Measurements from ENCODE around the gene RPS6KB1.
"Not testable (repeated sequence)": the region's sequence is repeated elsewhere in the genome, so short reads cannot be mapped to it uniquely, and the experiment has no call there.

The RPS6KB1 gene

GRCh38 chr17:59930768-59931167 is 37.8 kb downstream of the RPS6KB1 start:
- not testable (repeated sequence) for H3K9ac ChIP-seq (ENCODE audit: low read length); H4K20me1 ChIP-seq (ENCODE audit: insufficient read depth, low read length); H3K27ac ChIP-seq (ENCODE audit: low read depth, low read length, poor library complexity, severe bottlenecking); H3K9me2 ChIP-seq (ENCODE audit: low read depth, low read length); H2AFZ ChIP-seq (ENCODE audit: low read length); H3K27me3 ChIP-seq (ENCODE audit: insufficient read depth, low read length); H3K4me3 ChIP-seq (ENCODE audit: low read depth, low read length, poor library complexity, severe bottlenecking); H3K4me2 ChIP-seq (ENCODE audit: low read length); H3K4me1 ChIP-seq (ENCODE audit: insufficient read depth, low read length, severe bottlenecking); H3F3A ChIP-seq (ENCODE audit: insufficient read depth, low read length); H3K9me3 ChIP-seq (ENCODE audit: low read length); H3K79me2 ChIP-seq (ENCODE audit: insufficient read depth, low read length)
- peaks cover 87% of the 10 kb centered on the region for H3K36me3 ChIP-seq (ENCODE audit: insufficient read depth, low read length)

- peaks cover 88% of the 10 kb centered on the region for H3K36me3 ChIP-seq (ENCODE audit: insufficient read depth, low read length)
These were observed 40.4 kb downstream of the RPS6KB1 start for GRCh38 chr17:59933317-59933716.

GRCh38 chr17:59940697-59941096 is 47.8 kb downstream of the RPS6KB1 start:
- not testable (repeated sequence) for H3K79me2 ChIP-seq (ENCODE audit: insufficient read depth, low read length); H3K27ac ChIP-seq (ENCODE audit: low read depth, low read length, poor library complexity, severe bottlenecking); H3K9me2 ChIP-seq (ENCODE audit: low read depth, low read length); H3K4me3 ChIP-seq (ENCODE audit: low read depth, low read length, poor library complexity, severe bottlenecking); H3K4me1 ChIP-seq (ENCODE audit: insufficient read depth, low read length, severe bottlenecking); H2AFZ ChIP-seq (ENCODE audit: low read length); H3K9me3 ChIP-seq (ENCODE audit: low read length); H3F3A ChIP-seq (ENCODE audit: insufficient read depth, low read length); H3K4me2 ChIP-seq (ENCODE audit: low read length); H3K9ac ChIP-seq (ENCODE audit: low read length); H4K20me1 ChIP-seq (ENCODE audit: insufficient read depth, low read length); H3K27me3 ChIP-seq (ENCODE audit: insufficient read depth, low read length)
- peaks cover 77% of the 10 kb centered on the region for H3K36me3 ChIP-seq (ENCODE audit: insufficient read depth, low read length)

More at GRCh38 chr17:59933317-59933716, 40.4 kb downstream of the RPS6KB1 start:
- H2AFZ ChIP-seq (ENCODE audit: low read length); H3K4me1 ChIP-seq (ENCODE audit: insufficient read depth, low read length, severe bottlenecking); H3K9me3 ChIP-seq (ENCODE audit: low read length); H3K9me2 ChIP-seq (ENCODE audit: low read depth, low read length); H3K79me2 ChIP-seq (ENCODE audit: insufficient read depth, low read length); H3K27ac ChIP-seq (ENCODE audit: low read depth, low read length, poor library complexity, severe bottlenecking); H3K9ac ChIP-seq (ENCODE audit: low read length); H3K27me3 ChIP-seq (ENCODE audit: insufficient read depth, low read length); H3K4me3 ChIP-seq (ENCODE audit: low read depth, low read length, poor library complexity, severe bottlenecking); H4K20me1 ChIP-seq (ENCODE audit: insufficient read depth, low read length); H3F3A ChIP-seq (ENCODE audit: insufficient read depth, low read length); H3K4me2 ChIP-seq (ENCODE audit: low read length): not testable (repeated sequence)

GRCh38 chr17:59941131-59941530 is 48.2 kb downstream of the RPS6KB1 start:
- H3K4me2 ChIP-seq (ENCODE audit: low read length) = no peak overlapping the region
- no peaks in the 10 kb centered on the region for H3K79me2 ChIP-seq (ENCODE audit: insufficient read depth, low read length)
- H3K9me2 ChIP-seq (ENCODE audit: low read depth, low read length) = no peaks in the 10 kb centered on the region
- H3K27me3 ChIP-seq (ENCODE audit: insufficient read depth, low read length) = no peaks in the 10 kb centered on the region
- no peak for TF ChIP-seq CTCF (IDR thresholded peaks at IDR 0.05; ENCODE audit: low read length)
- no peak for TF ChIP-seq EZH2 (IDR thresholded peaks at IDR 0.05; ENCODE audit: borderline replicate concordance, low read length)
- no peaks in the 10 kb centered on the region for H4K20me1 ChIP-seq (ENCODE audit: insufficient read depth, low read length)
- H3K4me3 ChIP-seq (ENCODE audit: low read depth, low read length, poor library complexity, severe bottlenecking) = no peak overlapping the region
- H3F3A ChIP-seq (ENCODE audit: insufficient read depth, low read length) = no peaks in the 10 kb centered on the region
- no peaks in the 10 kb centered on the region for H3K9me3 ChIP-seq (ENCODE audit: low read length)
- H3K36me3 ChIP-seq (ENCODE audit: insufficient read depth, low read length) = peaks cover 77% of the 10 kb centered on the region
- peaks cover 6% of the 10 kb centered on the region for H3K4me1 ChIP-seq (ENCODE audit: insufficient read depth, low read length, severe bottlenecking)
- H3K9ac ChIP-seq (ENCODE audit: low read length) = no peak overlapping the region
- H2AFZ ChIP-seq (ENCODE audit: low read length) = no peak overlapping the region
- H3K27ac ChIP-seq (ENCODE audit: low read depth, low read length, poor library complexity, severe bottlenecking) = no peak overlapping the region

- H3F3A ChIP-seq (ENCODE audit: insufficient read depth, low read length); H3K27me3 ChIP-seq (ENCODE audit: insufficient read depth, low read length); H3K4me2 ChIP-seq (ENCODE audit: low read length); H3K9me3 ChIP-seq (ENCODE audit: low read length); H3K4me3 ChIP-seq (ENCODE audit: low read depth, low read length, poor library complexity, severe bottlenecking); H3K79me2 ChIP-seq (ENCODE audit: insufficient read depth, low read length); H3K9ac ChIP-seq (ENCODE audit: low read length); H2AFZ ChIP-seq (ENCODE audit: low read length); H3K9me2 ChIP-seq (ENCODE audit: low read depth, low read length); H4K20me1 ChIP-seq (ENCODE audit: insufficient read depth, low read length): not testable (repeated sequence)
- Histone ChIP-seq H3K4me1 (ENCODE audit: insufficient read depth, low read length, severe bottlenecking) (peaks cover 31% of the 10 kb centered on the region), H3K27ac (ENCODE audit: low read depth, low read length, poor library complexity, severe bottlenecking) (peak overlapping the region; percentile 62), H3K36me3 (ENCODE audit: insufficient read depth, low read length) (peaks cover 78% of the 10 kb centered on the region)
These were observed 53.5 kb downstream of the RPS6KB1 start for GRCh38 chr17:59946433-59946832.

GRCh38 chr17:59947310-59947709 is 54.4 kb downstream of the RPS6KB1 start:
- peak overlapping the region; percentile 73 for H3K27ac ChIP-seq (ENCODE audit: low read depth, low read length, poor library complexity, severe bottlenecking)
- peak overlapping the region; percentile 23; the same call in 1 of the 2 replicates for H3K4me2 ChIP-seq (ENCODE audit: low read length)
- not testable (repeated sequence) for H3K79me2 ChIP-seq (ENCODE audit: insufficient read depth, low read length); H2AFZ ChIP-seq (ENCODE audit: low read length); H3K9ac ChIP-seq (ENCODE audit: low read length); H4K20me1 ChIP-seq (ENCODE audit: insufficient read depth, low read length); H3K9me2 ChIP-seq (ENCODE audit: low read depth, low read length); H3K4me3 ChIP-seq (ENCODE audit: low read depth, low read length, poor library complexity, severe bottlenecking); H3F3A ChIP-seq (ENCODE audit: insufficient read depth, low read length); H3K9me3 ChIP-seq (ENCODE audit: low read length); H3K27me3 ChIP-seq (ENCODE audit: insufficient read depth, low read length)
- H3K36me3 ChIP-seq (ENCODE audit: insufficient read depth, low read length) = peaks cover 80% of the 10 kb centered on the region
- H3K4me1 ChIP-seq (ENCODE audit: insufficient read depth, low read length, severe bottlenecking) = peaks cover 31% of the 10 kb centered on the region
